ENCODE data around the gene UBALD1. TPM values are rescaled to one million over a fixed set of nuclear protein-coding genes. Genes with fewer than 3 reads are reported as not detected.

Gene UBALD1
- total RNA-seq, 1 experiment from 2014 or later, result 29.9 TPM

DNA sequence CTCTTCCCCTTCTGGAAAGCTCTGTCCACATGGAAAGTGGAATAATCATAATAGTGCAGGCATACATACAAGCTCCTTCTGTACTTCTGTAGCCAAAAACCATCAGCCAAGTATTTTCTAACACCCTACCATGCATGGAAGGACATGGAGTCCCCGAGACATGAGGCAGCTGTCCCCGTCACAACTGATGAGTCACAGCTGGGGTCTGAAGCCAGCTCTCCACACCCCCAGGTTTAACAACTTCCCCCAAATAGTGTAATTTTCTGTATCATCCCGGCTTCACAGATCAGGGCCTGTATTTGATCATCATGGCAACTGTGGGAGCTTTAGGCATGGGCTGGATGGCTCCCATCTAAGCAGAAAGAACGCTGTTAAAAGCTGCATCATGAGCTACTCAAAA is 42.0 kb downstream of the UBALD1 start:
- Histone ChIP-seq H3K4me3 (ENCODE audit: low read depth in 2 of 2, low read length in 2 of 2) (no peak overlapping the region), H3K27me3 (ENCODE audit: control insufficient read depth, insufficient read depth, low read length) (no peaks in the 10 kb centered on the region), H3K4me1 (ENCODE audit: control insufficient read depth, insufficient read depth, low read length) (no peaks in the 10 kb centered on the region), H3K36me3 (ENCODE audit: control insufficient read depth, insufficient read depth, low read length) (no peaks in the 10 kb centered on the region), H3K9me3 (ENCODE audit: control insufficient read depth, insufficient read depth, low read depth, low read length) (no peaks in the 10 kb centered on the region), H3K27ac (ENCODE audit: low read length) (no peak overlapping the region)
- DNase-seq (ENCODE audit: low read depth, low spot score) (no peak), ATAC-seq (no peak)
- no TSS peak for BruUV-seq (replicated peaks)
- intact Hi-C loops (cut with micrococcal nuclease; ENCODE audit: unreplicated experiment), result no loop called here
- ChIA-PET POLR2A (no interaction called here), CTCF (no interaction called here)
- TF ChIP-seq, protein P1, sequence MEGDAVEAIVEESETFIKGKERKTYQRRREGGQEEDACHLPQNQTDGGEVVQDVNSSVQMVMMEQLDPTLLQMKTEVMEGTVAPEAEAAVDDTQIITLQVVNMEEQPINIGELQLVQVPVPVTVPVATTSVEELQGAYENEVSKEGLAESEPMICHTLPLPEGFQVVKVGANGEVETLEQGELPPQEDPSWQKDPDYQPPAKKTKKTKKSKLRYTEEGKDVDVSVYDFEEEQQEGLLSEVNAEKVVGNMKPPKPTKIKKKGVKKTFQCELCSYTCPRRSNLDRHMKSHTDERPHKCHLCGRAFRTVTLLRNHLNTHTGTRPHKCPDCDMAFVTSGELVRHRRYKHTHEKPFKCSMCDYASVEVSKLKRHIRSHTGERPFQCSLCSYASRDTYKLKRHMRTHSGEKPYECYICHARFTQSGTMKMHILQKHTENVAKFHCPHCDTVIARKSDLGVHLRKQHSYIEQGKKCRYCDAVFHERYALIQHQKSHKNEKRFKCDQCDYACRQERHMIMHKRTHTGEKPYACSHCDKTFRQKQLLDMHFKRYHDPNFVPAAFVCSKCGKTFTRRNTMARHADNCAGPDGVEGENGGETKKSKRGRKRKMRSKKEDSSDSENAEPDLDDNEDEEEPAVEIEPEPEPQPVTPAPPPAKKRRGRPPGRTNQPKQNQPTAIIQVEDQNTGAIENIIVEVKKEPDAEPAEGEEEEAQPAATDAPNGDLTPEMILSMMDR (IDR thresholded peaks at IDR 0.05), result no peak
- TF ChIP-seq, protein P2, sequence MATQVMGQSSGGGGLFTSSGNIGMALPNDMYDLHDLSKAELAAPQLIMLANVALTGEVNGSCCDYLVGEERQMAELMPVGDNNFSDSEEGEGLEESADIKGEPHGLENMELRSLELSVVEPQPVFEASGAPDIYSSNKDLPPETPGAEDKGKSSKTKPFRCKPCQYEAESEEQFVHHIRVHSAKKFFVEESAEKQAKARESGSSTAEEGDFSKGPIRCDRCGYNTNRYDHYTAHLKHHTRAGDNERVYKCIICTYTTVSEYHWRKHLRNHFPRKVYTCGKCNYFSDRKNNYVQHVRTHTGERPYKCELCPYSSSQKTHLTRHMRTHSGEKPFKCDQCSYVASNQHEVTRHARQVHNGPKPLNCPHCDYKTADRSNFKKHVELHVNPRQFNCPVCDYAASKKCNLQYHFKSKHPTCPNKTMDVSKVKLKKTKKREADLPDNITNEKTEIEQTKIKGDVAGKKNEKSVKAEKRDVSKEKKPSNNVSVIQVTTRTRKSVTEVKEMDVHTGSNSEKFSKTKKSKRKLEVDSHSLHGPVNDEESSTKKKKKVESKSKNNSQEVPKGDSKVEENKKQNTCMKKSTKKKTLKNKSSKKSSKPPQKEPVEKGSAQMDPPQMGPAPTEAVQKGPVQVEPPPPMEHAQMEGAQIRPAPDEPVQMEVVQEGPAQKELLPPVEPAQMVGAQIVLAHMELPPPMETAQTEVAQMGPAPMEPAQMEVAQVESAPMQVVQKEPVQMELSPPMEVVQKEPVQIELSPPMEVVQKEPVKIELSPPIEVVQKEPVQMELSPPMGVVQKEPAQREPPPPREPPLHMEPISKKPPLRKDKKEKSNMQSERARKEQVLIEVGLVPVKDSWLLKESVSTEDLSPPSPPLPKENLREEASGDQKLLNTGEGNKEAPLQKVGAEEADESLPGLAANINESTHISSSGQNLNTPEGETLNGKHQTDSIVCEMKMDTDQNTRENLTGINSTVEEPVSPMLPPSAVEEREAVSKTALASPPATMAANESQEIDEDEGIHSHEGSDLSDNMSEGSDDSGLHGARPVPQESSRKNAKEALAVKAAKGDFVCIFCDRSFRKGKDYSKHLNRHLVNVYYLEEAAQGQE (IDR thresholded peaks at IDR 0.05; ENCODE audit: insufficient read depth in 1 of 2, low read depth in 2 of 2, low read length in 1 of 2), result no peak
- no peak for TF ChIP-seq TCF7L2 (IDR thresholded peaks at IDR 0.05; ENCODE audit: low read depth, low read length)
- in situ Hi-C loops (cut with HindIII; ENCODE audit: low pct_unique_long_range_greater_than_20kb, low sequenced_read_pairs), result no loop called here

DNA sequence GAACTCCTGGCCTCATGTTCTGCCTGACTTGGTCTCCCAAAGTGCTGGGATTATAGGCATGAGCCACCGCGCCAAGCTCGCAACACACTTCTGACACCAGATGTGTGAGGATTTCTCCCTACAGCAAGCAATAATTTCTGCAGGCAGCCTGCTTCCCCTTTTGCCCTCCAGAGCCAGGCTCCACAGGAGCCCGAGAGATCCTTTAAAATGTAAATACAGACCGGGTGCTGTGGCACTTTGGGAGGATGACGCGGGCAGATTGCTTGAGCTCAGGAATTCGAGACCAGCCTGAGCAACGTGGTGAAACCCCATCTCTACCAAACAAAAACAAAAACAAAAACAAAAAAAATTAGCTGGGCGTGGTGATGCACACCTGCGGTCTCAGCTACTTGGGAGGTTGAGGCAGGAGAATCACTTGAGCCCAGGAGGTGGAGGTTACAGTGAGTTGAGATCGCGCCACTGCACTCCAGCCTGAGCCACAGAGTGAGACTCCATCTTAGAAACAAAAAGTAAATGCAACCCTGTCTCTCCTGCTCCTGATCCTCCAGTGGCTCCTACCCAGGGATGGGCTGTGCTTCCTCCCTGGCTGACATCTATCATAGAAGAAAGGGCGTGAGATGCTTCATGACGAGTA is 43.9 kb downstream of the UBALD1 start:
- ATAC-seq (no peak), DNase-seq (ENCODE audit: low read depth, low spot score) (no peak)
- intact Hi-C loops (cut with micrococcal nuclease; ENCODE audit: unreplicated experiment), result no loop called here
- Histone ChIP-seq H3K4me1 (ENCODE audit: control insufficient read depth, insufficient read depth, low read length) (no peaks in the 10 kb centered on the region), H3K9me3 (ENCODE audit: control insufficient read depth, insufficient read depth, low read depth, low read length) (no peaks in the 10 kb centered on the region), H3K27ac (ENCODE audit: low read length) (no peak overlapping the region), H3K27me3 (ENCODE audit: control insufficient read depth, insufficient read depth, low read length) (no peaks in the 10 kb centered on the region), H3K4me3 (ENCODE audit: low read depth in 2 of 2, low read length in 2 of 2) (no peak overlapping the region), H3K36me3 (ENCODE audit: control insufficient read depth, insufficient read depth, low read length) (no peaks in the 10 kb centered on the region)
- in situ Hi-C loops (cut with HindIII; ENCODE audit: low pct_unique_long_range_greater_than_20kb, low sequenced_read_pairs), result no loop called here
- TF ChIP-seq POLR2AphosphoS5 (IDR thresholded peaks at IDR 0.05; ENCODE audit: low read depth, low read length), result no peak
- TF ChIP-seq SIN3A (IDR thresholded peaks at IDR 0.05; ENCODE audit: borderline replicate concordance, insufficient read depth, low read depth, low read length), result no peak
- TF ChIP-seq TCF7L2 (IDR thresholded peaks at IDR 0.05; ENCODE audit: low read depth, low read length), result no peak
- TF ChIP-seq, protein P1 (IDR thresholded peaks at IDR 0.05), result no peak
- TF ChIP-seq, protein P2 (IDR thresholded peaks at IDR 0.05; ENCODE audit: insufficient read depth in 1 of 2, low read depth in 2 of 2, low read length in 1 of 2), result no peak
- no TSS peak for BruUV-seq (replicated peaks)
- ChIA-PET CTCF (interaction anchor here (1.0 kb wide), 1 partner anchor 15 kb away, joined by 4 read pairs; no protein-coding TSS in a partner anchor), POLR2A (no interaction called here)

All from Panc1 (cell line).